Hypothalamus (tissue), 51 donors: ENCODE data around the gene CARMIL1.
"Not testable (repeated sequence)": the region's sequence is repeated elsewhere in the genome, so short reads cannot be mapped to it uniquely, and the experiment has no call there.

Experiments
- DNase-seq, 51 donors: peaks; one replicate each; lab custom pipeline; 2025; lab: John Stamatoyannopoulos, UW

CARMIL1 gene

DNA sequence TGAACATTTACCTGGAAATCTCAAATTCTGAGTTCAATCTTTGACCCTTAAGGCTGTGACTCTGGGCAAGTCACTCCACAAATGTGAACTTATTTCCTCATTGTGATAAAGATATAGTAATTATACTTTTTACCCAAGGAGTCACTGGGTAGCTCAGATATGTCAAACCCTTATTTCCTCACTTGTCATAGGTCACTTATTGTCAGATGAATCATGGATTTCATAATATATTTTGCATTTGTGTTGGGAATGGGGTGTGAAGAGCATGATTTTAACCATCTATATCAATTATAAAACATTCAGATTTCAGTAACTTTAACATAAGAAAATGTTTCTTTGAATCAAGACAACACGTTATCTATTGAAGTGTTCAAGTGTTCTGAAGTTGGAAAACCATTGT, 3.7 kb upstream of the CARMIL1 start:
- DNase-seq = no peak

DNA sequence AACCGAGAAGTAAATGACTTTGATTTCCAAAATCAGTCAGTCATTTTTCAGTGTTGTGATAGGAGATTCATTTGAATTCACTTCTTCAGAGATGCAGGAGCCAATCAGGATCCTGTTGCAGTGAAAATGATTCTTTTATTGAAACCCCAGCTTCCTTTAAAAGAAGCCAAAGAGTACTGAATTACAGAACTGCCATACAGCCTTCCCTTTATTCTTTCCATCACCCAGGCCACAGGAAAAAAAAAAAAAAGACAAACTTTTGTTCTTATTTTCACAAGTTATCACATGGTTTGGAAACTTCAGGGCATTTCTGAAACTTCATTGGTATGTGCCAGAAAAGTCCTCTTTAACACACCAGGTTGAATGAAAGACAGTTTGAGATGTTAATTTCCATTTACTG, 1.8 kb upstream of the CARMIL1 start:
- no peak for DNase-seq

DNA sequence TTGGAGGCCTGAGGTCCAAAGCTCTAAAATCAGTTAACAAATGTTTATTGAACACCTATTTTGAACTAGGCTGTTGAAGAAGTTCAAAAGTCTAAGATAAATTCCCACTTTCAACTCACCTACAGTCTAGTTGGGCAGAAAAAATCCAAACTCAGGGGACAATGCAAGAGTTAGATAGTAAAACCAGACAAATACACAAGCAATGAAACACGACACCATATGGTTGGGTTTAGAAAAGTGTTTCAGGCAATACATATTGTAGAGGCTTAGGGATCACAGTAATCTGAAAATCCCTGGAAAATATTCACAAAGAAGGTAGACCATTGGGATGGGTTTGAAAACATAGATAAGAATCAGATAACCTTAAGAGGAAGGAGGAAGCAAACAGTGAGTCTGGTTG, 1.3 kb upstream of the CARMIL1 start:
- no peak for DNase-seq

DNA sequence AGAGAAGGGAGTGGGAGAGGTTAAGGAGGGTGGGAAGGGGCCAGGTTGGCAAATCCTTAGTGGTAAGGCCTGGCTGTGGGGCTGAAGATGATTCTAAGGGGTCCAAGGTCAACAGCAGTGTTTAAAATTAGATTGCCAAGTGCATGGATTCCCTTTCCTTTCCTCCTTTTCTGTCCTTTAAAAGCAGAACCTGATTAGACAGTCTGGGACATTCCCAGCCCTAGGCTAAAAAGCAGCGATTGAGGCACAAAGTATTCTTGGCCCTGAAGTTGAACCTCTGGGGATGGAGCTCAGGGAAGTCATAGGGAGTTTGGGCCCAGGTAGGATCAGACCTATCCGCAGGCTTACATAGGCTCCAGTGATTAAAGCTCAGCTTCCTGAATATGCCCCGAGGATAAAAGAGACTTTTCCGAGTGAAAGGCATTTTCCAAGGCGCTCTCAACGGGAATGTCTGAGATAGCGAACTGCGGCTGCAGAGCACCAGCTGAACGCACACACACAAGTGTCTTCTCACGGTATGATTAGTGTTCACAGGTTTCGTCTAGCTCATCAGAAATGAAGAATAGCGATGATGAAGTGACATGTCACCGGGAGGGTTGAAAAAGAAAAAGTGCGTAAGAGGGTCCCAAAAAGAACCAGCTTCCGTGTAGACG, 787 bp upstream of the CARMIL1 start:
- DNase-seq = no peak

DNA sequence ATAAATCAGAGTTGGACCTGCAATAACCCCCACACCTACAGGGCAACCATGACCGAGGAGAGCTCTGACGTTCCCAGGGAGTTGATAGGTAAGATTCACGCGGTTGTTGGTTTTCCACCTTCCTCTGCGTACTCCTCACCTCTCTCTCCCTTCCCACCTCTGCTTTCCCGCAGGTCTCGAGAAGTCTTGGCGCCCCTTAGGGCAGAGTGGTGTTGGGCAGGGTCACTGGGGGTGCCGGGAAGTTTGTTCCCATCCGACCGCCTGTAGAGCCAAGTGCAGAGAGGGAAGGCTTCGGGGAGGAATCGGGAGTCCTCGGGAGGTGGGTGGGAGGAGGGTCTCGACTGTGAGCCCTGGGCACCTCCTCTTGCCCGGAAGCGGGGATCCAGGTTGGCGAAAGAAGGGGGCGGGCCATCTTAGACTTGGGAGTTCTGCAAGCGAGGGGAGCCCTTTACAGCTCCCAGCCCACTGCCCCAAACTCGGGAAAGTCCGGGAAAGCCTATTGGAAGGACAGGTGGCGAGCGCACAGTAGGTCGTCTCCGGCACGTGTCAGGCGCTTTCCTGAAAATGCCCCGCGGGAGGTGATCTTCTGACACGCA, 672 bp downstream of the CARMIL1 start:
- peak in 7 of 51 donors; percentile 2 to 43 (median 15) for DNase-seq

DNA sequence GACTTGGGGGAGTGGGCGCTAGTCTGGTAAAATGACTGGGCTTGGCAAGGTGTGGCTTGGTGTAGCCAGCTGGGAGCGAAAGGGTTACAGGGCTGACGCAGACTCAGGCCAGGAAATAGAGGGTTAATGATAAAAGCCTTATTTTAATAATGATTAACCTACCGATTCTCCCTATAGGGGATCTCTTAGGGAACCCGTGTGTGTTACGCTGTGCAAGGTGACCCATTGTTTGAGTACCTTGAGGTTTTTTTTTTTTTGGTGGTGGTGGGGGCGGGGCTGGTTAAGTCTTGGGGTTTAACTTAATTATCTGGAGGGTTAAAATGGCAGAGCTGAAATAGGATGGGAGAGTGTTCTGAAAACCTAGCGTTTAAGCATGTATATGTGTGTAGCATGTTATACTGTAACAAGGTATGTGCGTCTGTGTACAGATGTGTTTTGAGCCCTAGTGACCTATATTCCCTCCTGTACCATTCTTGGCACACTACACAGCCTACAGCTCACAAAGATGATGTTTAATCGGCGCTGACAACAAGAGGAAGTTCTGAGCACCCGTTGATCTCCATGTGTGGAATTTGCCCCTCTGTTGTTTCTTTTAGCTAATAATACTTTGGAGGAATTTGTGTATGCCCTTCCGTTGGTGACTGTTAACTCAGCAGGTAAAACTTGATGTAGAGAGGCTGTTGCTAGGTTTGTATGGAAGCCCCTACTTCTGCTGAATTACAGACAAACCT, 1.3 kb downstream of the CARMIL1 start:
- DNase-seq = peak in 1 of 51 donors; percentile 35

DNA sequence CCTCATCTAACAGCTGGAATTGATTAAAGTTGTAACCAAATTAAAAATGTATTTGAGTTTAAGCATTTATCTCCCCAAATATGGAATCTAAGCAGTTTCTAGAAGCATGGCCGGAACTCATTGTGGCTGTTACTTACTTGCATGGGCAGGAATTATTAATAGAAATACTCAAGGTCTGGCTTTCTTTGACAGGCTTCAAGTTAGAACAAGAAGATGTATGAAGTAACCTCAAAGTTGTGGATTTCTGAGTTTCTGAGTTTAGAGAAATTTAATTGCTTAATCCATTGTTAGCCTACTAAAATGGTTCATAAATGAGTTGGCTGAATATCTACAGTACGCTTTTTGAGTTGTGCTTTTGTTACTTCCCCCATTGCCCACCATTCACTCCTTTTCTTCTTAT, 7.7 kb downstream of the CARMIL1 start:
- DNase-seq = no peak

DNA sequence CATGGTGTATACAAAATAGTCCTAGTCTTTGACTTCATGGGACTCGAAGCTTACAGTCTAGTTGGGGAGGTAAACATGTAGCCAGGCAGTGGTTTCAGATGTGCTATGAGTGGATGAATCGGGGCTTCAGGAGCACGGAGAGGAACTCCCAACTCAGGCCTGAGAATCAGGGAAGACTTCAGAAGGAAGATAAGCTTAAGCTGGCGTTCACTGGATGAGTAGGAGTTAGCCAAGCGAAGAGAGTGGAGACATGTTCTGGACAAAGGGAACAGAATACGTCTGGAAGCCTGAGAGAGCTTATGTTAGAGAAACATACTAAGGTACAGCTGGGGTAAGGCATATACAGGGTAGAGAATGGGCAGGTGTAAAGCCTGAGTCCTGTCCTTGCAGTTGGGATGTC, 8.8 kb downstream of the CARMIL1 start:
- DNase-seq = no peak

DNA sequence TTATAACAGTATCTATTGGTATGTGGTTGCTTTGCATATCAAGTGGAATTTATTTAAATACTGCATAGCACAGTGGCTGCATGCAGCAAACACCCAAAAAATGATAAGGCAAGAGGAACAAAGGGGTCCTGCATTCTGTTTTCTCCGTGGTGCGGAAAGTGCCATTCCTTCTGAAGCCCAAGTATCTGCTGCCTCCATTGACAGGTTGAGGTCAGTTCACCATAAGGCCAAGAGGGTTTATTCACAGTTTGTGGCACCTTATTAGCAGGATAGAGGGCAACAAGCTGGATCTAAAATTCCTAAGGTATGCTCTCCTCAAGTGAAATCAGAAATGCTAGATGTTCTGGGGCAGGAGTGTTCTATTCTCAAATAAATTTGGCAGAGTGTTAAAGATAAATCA, 9.3 kb downstream of the CARMIL1 start:
- DNase-seq = no peak

DNA sequence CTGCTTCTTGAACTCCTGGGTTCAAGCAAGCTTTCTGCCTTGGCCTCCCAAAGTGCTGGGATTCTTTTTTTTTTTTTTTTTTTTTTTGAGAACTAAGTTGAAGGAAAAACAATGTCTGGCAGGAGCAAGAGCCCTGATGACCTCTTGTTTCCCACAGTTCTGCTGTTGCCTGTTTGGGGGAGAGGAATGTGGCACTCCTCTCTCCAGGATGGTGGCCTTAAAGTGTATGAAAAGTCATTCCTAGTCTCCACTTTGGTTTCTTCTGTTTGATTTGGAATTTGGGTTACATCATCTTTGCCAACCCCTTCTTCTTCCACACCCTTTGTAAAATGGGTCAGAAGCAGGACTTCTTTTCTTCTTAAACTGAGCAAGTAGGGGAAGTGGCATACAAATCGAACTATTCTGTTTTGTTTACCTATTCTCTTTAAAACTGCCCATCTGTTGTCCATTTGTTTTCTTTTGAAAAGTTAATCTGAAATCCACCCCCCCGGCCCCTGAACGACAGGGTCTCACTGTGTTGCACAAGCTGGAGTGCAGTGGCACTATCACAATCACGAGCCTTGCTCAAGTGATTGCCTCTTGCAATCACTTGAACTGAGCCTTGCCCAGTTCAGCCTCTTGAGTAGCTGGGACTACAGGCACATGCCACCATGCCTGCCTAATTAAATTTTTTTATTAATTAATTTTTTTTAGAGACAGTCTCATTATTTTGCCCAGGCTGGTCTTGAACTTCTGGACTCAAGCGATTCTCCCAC, 11.3 kb downstream of the CARMIL1 start:
- DNase-seq = no peak

DNA sequence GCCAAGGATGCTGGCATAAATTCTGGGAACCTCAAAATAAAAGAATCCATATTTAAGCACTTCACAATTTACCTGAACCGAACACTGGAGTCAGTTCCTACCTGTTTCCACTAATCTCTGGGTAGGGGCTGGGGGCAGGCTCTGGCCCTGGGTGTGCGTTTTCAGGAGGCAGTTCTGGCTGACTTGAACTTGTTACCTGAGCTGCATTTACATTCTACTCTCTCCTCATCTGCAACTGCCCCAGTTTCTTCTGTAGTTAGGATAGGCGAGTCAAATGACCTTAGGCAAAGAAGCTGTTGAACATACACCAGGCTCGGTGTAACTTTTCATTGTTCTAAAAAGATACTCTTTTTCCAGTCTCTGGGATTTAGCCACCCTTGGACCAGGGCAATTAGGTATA, 13.2 kb downstream of the CARMIL1 start:
- no peak for DNase-seq

DNA sequence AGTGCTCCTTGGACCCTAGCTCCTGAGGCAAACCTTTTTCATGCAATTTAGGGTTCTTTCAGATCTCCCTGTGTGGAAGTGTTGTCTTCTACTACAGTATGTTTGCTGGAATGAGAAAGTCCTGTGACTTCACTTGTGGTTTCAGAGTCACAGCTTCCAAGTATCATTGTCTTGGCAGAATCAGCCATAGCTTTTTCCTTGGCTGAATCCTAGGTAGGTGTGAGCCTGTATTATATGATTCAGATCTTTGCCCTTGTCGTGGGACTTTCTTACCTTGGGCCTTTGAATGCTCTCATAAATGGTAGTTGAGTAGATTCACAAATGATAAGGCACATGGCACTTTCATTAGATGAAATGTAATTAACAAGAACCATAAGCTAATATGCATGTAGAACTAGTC, 16.5 kb downstream of the CARMIL1 start:
- DNase-seq = no peak

DNA sequence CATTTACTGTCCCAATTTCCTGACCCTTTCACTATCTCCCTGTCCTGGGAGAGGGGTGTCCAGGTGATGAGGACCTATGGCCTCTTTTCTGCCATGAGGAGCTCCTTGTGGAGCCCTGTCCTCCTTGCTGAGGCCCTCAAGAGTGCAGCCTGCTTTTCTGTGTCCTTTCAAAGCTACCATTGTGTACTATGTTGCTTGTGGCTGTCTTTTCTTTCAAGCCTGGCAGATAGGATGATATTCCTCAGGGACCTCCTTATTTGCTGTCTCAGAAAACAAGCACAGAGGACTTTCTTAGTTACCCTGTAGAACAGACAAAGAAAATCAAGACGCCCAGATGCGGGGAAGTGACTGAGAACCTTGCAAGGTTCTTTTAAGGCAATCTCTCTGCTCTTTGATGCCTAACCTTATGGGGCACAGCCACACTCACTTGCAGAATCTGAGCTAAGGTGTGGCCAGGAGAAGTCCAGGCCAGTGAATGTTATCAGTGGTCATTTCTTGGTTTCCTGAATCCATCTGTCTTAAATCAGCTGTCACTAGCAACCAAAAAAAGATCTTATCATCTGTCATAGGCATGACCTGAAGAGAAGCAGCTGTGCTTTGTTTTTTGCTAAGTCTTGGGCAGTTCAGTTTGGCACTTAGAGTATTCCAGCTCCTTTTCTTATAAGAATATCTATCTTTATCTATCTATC, 17.2 kb downstream of the CARMIL1 start:
- DNase-seq = no peak

DNA sequence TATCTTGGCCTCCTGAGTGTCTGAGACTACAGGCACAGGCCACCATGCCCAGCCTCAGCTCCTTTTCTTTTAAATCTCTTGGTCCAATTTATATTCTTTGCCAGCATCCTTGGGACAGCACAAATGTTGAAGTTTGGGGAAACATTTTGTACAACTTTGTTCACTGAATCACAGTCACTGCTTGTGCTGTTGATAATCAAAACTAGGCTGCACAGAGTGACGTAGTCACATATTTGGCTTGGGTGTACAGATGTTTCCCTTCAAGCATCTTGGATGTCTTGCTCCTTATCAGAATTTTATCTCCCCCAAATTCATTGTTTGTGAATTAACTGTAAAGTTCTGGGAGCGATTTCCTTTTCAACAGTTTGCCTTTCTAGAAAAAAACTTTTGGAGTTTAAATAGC, 17.9 kb downstream of the CARMIL1 start:
- DNase-seq = peak in 1 of 51 donors; percentile 15

DNA sequence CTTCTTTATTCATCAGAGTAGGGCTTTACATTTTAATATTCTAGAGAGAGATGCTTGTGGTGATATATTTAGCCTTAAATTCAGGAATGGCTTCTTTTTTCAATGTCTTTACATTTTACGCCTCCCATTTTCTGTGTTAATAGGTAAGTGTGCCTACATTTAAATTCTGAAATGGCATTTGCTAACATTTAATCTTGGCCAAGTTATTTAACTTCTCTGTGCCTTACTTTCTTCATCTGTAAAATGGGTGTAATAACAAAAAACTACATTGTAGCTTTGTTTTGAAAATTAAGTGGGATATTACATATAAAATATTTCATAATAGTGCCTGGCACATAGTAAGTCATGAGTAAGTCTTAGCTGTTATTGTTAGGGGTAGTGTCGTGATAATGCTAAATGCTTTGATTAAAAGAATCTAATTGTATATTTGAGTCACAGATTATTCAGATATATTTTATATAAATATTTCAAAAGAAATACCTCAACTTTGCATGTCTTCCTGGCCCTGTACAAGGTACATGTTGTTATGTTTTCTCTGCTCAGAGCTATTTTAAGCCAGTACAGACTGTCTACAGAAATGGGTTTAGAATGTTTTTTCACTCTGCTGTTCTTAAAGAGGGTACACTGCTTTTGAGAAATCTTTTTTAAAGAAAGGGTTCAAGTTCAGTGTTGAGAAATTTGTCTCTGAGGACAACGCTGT, 18.8 kb downstream of the CARMIL1 start:
- DNase-seq = no peak

DNA sequence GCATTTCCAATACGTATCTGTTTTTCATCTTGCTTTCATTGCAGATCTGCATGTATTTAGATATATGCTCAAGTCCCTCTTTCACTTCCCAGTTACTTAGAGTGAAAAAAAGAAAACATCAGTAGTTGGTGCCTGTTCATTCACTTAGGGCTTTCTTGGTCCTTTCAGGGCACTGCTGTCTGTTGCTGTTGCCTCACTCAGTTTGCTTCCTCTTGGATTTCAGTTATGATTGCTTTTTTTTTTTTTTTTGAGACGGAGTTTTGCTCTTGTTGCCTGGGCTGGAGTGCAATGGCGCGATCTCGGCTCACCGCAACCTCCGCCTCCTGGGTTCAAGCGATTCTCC, 19.3 kb downstream of the CARMIL1 start:
- DNase-seq = not testable (repeated sequence)

DNA sequence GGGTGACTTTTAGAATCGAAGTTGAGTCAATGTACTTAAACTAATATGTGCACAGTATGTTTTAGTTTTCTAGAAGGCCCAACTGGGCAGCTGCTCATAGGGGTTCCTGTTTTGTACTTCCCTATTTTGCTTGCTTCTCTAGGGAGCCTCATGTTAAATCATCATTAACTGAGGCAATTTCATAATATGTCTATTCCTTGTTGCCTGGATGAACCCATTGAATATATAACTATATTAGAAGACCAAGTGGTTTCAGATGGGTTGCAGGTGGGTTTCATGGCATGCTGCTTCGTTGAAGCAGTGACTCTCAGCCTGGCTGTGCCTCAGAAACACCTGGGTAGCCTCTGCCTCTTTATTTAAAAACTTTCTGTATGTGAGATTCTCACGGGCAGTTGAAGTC, 22.2 kb downstream of the CARMIL1 start:
- DNase-seq = no peak

DNA sequence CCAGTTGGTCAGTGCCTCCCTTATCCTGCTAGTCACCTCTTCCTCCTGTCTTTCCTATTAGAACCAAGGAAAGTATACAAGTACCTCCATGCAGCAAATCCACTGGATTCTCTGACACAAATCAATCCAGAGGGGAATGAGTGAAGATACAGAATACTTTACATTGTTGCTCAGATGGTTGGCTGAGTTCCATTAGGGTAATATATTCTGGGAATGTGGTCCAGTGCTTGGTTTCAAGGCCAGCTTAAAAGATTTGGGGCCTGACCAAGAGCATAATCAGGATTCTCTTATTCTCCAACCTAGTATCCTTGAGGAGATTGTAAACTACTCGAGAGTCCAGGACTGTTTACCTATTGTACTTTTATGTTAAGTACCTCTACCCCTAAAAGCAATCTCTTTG, 23.0 kb downstream of the CARMIL1 start:
- no peak for DNase-seq

DNA sequence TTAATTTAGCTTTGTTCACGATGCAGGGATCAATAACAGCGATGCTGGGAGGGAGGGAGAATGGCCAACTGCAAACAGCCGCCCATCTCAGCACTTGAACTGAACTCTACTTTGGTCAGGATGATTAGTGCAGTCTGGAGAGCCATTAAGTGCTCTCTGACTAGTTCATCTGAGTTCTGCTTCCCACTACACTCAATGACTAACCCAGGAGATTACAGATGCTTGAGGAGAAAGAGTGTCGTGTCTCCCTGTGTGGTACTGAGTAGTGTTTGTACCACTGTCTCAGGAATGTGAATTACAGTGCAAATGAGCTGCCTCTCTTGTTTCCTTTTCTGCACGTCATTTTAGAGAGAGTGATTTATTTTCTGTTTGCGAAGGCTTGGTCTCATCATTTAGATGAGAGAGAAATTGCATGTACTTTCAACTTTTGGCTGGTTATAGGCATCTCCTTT, 23.5 kb downstream of the CARMIL1 start:
- peak in 2 of 51 donors; percentile 7 to 11 for DNase-seq

DNA sequence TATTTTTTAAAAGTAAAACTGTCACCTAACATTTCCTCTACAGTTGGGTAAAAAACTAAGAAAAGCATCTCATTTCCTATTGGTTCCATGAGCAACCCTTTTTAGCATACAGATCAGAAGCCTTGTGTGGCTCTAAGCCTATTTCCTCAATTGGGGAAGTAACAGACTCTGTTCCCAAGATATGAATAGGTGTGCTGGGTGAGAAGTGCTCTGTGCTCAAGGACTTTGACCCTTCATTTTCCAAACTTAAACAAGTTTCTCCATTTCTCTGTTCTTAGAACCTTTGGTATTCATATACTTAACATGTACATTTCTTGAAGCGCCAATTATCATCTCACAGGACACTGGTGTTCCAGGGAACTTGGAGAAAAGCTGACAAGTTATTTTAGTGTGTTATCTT, 24.1 kb downstream of the CARMIL1 start:
- DNase-seq = no peak
